Limb (tissue), 2 donors: ENCODE data around the gene ZNF169.
"Not testable (repeated sequence)": the region's sequence is repeated elsewhere in the genome, so short reads cannot be mapped to it uniquely, and the experiment has no call there.

Experiments used
- DNase-seq, 2 donors: peaks; one replicate each; pipeline ENCODE4 v3.0.0-alpha.2; 2016; ENCODE audit errors: extremely low spot score in 2 of 2

Gene ZNF169

DNA sequence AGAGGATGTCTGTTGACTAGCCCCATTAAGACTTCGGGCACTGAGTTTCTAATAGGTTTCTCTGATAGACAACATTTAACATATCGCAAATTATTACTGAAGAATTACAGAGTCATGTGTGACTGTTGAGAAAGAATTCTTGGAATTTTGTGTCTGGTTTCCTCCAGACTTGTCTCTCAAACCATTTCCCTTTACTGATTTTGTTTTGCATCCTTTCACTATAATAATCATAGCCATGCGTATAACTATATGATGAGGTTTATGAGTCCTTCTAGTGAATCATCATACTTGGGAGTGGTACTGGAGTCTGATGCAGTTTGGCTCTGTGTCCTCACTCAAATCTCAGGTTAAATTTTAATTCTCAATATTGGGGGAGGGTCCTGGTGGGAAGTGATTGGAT is 27.0 kb downstream of the ZNF169 start:
- no peak for DNase-seq

DNA sequence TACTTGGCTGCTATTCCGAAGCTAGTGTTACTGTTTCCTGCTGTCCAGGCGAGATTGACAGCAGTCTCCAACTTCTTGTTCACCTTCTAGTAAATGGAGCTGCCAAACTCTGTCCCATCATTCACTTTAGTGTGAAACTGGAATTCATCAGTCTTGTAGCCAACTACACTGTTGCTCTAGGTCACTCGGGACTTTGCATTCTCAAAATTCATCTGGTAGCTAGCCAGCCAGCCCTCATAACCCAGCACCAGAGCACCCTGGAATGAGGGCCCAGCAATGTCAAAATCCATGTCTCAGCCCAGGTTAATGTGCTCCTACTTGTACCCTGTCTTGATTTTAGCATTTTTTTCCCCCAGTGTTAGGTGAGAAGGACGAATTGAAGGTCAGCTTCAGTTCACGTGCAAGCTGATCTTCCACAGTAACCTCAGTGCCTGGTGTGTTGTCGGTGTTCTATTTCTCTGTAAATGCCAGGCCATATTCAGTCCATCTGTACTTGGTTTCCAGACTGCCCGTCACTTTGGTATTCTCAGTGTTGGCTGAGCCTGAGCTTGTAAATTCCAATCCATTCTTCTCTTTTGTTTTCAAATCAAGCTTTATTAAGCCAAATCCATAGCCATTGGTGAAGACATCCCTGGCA is 28.9 kb downstream of the ZNF169 start:
- no peak for DNase-seq

DNA sequence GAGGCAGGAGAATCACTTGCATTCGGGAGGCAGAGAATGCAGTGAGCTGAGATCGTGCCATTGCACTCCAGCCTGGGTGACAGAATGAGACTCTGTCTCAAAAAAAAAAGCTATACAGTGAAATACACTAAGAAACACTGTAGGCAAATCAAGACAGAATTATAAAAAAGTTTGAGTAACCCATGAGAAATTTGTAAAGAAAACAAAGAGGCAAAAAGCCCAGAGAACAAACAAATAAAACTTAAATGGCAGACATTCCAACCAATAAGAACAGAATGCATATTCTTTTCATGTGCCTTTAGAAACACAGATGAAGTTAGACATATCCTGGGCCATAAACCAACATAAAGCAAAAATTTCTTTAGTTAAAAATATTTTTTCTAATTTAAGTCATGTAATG is 30.6 kb downstream of the ZNF169 start:
- no peak for DNase-seq

DNA sequence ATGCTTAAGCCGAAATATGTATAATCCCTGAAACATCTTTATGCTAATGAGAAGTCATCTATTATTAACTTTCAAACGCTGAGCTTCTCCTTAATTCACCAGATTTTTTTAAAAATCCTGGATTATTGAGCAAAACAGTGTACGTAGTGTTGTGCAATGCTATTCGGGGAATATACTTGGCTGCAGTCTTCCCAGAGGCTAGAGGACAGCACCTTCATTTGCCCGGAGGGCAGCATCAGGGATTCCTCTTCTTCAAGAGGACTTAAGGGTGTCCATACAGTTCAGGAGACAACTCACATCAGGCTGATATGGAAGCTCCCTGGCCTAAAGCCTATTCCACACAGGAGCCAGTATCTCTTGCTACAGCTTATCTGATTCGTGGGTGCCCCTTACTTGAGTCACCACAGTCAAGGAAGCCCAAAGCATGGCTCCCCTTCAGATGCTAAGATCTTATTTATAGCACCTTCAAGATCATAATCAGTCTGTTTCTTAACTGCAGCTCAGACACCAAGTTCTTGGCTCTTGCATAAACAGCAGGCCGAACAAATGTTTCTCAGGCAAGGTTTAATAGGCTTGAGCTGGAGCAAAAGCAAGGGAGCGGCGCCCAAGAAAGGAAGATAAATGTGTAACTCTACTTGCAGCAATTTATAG is 40.0 kb downstream of the ZNF169 start:
- DNase-seq, result no peak

DNA sequence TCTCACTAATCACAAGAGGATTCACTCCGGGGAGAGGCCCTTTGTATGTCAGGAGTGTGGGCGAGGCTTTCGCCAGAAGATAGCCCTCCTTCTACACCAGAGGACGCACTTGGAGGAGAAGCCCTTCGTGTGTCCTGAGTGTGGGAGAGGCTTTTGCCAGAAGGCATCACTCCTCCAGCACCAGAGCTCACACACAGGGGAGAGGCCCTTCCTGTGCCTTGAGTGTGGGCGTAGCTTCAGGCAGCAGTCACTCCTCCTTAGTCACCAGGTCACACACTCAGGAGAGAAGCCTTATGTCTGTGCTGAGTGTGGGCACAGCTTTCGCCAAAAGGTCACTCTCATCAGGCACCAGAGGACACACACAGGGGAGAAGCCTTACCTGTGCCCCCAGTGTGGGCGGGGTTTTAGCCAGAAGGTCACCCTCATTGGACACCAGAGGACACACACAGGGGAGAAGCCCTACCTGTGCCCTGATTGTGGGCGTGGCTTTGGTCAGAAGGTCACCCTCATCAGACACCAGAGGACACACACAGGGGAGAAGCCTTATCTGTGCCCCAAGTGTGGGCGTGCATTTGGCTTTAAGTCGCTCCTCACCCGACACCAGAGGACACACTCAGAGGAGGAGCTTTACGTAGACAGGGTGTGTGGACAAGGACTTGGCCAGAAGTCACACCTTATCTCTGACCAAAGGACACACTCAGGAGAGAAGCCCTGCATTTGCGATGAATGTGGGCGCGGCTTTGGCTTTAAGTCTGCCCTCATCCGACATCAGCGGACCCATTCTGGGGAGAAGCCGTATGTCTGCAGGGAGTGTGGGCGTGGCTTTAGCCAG is 41.6 kb downstream of the ZNF169 start:
- no peak for DNase-seq

DNA sequence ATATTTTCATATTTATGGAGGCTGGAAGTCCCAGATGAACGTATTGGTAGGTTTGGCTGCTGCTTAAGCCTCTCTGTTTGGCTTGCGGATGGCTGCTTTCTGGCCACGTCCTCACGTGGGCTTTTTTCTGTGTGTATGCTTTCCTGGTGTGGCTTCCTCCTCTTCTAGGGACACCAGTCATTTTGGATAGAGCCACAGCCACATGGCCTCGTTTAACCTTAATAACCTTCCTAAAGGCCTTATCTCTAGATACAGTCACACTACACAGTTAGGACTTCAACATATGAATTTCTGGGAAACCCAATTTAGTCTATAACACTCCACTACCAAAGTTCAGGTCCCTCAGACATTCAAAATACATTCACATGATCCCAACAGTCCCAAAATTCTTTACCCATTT is 42.5 kb downstream of the ZNF169 start:
- DNase-seq, result no peak

DNA sequence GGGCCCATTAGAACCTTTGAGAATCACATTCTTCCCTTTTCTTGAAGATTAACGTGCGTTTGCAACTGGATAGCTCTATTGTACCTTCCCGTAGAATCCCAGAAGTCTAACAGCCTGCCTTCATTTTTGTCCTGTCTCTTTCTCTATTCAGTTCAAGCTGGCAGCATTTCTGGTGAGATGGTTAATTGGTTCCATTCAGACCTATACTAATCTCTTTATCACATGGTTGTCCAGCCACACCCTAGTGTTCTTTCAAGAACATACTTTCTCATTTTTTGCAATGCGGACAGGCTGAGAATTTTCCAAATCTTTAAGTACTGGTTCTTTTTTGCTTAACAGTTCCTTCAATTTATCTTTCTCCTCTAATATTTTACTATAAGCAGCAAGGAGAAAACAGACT is 43.3 kb downstream of the ZNF169 start:
- no peak for DNase-seq

DNA sequence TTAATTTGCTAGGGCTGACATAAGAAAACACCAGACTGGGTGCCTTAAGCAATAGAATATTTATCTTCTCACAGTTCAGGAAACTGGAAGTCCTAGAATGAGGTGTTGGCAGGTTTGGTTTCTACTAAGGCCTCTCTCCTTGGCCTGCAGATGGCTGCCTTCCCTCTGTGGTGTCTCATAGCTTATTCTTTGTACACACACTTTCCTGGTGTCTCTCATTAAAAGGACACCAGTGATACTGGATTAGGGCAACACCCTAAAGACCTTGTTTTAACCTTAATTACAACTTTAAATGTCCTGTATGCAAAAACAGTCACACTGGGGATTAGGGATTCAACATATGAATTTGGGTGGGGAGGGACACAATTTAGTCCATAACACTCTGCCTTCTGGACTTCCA is 44.2 kb downstream of the ZNF169 start:
- DNase-seq, result no peak

DNA sequence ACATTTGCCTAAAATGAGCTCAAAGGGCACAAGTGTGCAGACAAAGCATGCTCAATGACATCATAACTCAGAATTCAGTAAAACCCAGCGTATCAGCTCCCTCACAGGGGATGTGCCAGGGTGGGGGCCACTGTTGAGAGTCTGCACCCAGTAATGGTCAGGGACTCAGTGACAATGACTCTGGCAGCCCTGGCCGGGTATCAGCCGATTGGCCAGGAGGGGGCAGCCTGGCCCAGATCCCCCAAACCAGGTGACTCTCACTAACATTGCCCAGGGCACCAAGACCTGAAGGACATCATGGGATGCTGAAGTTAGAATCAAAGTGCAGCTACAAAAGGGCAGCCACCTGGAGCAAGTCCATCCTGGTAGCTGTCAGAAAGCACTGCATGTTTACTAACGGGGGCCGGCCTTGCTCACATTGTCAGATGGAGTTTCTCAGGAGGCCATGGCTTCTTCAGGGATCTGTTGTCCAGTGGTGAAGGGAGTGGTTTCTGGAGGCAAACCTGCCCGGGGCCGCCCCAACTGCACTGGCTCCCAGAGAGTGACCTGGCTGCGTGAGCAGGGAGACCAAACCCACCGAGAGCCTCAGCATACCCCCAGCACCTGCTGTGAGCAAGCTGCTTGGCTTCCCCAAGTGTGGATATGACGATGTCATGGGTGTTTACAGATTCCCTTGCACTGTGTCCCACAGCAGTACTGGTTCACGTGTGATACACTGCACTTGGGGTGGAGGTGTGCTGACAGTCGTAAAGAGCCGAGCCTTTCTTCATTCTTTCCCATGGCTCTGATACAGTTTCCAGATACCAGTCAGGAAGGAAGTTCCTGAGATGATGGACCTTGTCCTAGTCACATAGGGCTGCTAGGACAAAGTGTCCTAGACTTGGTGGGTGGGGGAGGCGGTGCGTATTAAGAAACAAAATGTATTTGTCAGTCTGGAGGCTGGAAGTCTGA is 56.2 kb downstream of the ZNF169 start:
- not testable (repeated sequence) for DNase-seq

DNA sequence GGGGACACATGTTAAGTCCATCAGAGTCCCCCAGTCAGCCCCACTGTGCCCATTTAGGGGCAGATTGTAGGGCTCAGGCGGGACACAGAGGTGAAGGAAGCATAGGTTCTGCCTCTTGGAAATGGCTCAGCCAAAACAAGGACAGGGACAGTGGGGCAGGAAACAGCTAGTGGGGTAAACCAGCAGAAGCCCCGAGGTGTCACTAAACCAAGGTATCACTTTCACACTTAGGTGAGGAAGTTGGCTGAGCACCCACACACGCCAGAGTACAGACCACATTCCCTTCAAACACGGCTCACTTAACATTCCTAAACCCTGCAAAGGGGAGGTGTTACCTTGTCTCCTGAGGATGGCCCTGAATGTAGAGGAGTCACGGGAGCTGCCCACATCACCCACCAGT is 57.1 kb downstream of the ZNF169 start:
- DNase-seq, result not testable (repeated sequence)

DNA sequence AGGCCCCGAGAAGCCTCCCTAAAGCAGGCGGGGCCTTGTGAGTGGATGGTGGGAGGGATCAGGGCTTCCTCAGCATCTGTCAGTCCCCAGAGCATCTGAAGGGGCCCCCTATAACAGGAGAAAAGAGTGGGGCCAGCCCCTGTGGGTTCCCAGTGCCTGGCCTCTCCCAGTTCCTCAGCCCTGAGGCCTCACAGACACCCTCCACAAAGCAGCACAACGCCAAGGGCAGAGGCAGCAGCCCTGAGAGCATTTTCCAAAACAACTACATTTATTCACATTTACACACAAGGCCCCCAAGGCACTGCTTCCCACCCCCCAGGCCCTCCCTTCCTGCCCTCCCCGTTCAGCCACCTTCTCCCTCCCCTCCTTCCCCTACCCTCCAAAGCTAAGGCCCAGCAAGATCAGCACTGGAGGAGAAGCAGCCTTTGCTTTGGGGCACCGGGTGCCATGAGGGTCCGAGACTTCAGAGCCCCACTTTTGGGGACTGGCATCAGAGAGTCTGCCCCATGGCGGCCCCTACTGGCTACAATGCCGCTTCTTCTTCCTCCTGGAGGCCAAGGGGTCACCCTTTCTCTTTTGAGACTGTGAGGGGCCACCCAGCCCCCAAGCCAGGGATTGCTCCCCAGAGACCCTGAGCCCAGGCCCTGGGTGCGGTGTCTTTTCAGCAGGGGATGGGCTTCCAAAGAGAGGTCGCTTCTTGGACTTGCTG is 59.0 kb downstream of the ZNF169 start:
- not testable (repeated sequence) for DNase-seq

DNA sequence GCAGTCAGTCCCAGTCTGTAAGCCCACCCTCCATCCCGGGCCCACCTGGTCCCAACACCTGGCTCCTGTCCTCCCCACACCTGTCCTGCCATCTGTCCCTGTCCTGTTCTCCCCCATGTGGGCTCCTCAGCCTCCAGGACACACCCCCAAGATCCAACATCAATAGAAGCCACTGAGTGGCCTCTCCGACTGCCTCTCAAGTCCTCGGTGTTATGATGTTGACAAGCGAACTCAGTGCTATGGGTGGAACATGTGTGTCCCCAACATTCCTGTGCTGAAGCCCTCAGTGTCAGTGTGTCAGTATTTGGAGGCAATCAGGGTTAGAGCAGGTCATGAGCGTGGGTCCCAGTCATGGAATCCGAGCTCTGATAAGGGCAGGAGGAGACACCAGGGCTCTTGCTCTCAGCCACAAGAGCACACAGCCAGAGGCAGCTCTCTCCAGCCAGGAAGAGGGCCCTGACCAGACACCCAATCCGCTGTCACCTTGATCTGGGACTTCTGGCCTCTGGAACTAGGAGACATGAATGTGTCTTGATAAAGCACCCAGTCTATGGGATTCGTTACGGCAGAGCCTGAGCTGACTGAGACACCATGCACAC is 63.3 kb downstream of the ZNF169 start:
- not testable (repeated sequence) for DNase-seq

DNA sequence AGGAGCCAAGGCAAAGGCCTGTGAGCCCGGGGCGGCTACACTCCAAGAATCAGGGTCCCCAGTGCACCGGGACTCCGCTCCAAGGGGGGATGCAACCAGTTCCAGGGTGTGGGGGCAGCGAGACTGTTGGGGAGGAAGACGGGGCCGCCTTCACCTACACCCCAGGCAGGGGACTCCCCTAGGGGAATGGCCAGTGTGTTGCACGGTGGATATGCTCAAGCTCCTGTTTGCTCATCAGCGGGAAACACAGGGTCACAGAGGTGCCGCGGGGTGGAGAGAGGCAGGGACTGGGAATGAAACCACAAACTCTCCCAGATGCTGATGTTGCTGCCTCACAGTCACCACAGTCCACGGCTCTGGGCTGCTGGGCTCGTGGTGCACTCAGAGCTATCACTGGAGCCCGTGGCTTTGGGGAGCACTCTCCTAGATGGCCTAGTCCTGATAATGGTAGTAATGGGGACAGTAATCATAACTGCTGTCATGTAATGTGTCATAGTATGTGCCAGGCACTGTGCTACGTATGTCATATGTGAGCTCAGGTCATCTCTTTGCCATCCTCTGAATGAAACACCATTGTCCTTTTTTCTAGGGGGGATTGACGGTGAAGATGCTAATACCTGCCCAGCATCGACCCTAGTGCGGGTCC is 64.2 kb downstream of the ZNF169 start:
- not testable (repeated sequence) for DNase-seq

DNA sequence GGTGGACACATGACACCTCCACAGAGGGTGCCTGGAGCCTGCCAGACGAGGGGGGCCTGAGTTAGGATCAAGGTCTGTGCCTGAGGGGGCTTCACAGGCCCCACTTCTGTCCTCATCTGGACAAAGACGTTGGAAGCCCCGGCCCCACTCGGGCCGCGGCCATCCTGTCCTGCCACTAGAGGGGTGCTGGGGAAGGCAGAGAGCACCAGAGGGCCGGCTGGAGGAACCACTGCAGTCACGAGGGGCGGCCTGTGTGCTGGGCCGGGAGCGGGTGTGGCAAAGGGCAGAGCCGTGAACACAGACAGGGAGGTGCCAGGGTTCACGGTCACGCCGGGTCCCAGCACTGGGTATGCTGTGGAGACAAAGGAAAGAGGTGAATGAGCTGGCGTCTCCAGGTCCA is 66.5 kb downstream of the ZNF169 start:
- not testable (repeated sequence) for DNase-seq

DNA sequence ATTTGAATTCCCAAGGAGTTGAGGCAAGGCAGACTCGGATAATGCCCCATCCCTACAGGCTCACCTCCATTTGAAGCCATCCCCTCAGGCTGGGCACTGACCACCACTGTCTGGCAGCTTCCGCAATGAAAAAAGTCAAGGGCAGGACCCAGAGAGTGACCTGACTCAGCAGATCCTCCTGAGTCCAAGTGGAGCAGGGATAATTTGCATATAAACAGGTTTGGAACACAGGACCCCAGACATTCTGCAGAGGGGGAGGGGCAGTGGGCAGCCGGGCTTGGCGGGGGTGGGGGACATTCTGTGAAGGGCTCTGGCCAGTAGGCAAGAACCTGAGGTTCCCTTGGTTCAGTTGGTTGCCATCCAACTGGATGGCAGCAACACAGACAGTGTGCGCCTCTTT is 69.4 kb downstream of the ZNF169 start, which contains the start of gene NUTM2F:
Gene NUTM2F (minus strand): TSS at position 101 of the 400 bp plus-strand sequence. CDS start 21 bp downstream, at position 80.
- not testable (repeated sequence) for DNase-seq

DNA sequence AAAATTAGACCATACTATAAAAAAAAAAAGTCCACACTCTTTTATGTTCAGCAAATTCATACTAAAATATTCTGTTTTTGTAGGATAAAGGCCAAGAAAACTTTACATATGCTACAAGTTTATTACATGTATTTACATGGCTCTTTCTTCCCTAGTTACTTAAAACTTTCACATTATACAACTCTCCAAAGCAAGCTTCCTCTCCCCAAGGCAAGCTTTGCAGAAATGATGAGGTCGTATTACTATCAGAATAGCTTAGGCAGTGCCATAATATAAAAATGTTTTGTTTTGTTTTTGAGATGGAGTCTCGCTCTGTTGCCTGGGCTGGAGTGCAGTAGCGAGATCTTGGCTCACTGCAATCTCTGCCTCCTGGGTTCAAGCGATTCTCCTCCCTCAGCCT is 77.3 kb downstream of the ZNF169 start:
- not testable (repeated sequence) for DNase-seq

DNA sequence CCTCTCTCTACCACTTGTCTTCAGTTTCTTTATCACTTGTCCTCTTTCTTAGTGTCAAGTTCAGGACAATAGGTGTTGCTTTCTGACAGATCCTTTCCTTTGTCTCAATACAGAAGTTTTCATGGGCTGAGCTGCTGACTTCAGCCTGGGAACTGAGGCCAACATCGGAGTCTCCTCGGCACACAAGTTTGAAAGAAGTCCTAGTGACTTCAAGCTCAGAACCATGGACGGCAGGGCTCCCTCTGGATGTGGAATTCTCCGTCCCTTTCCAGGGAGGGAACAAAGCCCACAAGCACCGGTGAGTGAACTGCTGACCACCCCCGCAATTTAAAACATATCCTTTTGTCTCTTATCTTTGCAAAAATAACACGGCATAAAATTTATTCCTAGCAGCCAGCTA is 79.6 kb downstream of the ZNF169 start:
- not testable (repeated sequence) for DNase-seq

DNA sequence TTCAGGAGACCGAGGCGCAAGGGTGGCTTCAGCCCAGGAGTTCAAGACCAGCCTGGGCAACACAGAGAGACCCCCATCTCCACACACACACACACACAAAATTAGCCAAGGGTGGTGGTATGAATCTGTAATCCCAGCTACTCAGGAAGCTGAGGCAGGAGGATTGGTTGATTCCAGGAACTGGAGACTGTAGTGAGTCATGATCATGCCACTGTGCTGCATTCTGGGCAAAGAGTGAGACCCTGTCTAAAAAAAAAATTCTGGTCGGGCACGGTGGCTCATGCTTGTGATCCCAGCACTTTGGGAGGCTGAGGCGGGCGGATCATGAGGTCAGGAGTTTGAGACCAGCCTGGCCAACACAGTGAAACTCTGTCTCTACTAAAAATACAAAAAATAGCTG is 80.6 kb downstream of the ZNF169 start:
- DNase-seq, result not testable (repeated sequence)

DNA sequence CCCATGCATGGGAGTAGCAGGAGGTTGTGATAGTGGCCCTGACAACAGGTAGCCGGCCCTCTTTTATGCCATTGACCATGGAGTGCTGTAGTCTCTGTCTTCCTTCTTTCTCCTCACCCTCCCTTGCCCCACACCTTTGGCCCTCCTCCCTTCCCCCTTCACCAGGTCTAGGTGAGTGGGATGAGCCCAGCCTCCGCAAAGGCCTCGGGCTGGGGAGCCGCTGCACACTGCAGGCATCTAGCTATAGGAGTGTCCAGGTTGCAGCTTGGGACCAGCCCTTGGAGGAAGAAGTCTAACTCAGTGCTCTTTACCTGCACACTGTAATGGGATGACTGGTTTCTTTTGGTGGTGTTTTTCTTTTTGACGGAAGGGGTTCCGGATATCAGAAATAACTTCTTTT is 81.7 kb downstream of the ZNF169 start:
- not testable (repeated sequence) for DNase-seq

DNA sequence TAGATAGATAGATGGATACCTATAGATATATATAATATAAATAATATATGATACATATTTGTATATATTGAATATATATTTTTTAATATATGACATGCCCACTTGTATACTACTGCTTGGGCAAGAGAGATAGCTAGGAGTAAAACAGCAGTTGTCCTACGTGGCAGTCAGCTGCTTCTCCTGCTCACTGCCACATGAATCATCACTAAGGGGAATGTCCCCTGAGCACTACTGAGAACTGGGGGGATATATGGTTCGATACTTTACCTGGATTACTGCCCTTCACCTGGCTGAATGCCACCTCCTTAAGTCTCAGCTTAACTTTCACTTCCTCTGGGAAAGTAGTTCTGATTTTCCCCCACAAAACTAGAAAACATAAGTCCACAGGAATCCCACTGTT is 82.6 kb downstream of the ZNF169 start:
- not testable (repeated sequence) for DNase-seq
